Gastrocnemius medialis (tissue), 4 donors: ENCODE results near the gene GNB1L. TPM values are rescaled to one million over a fixed set of nuclear protein-coding genes. Genes with fewer than 3 reads are reported as not detected.

Experiments used
- ATAC-seq, 2 donors: fragments of 150-250 bp; one replicate each; pipeline ENCODE4 v1.9.1; 2016
- DNase-seq, 2 donors: peaks; one replicate each; pipeline ENCODE4 v3.0.0-alpha.2; 2019
- H3K27ac ChIP-seq, 4 donors: fragments of 200-600 bp; sonication (generic); 1 replicate in 1 of 4; 2 replicates in 3 of 4; pipeline ENCODE4 v1.5.1; 2016 to 2018; ENCODE audit warnings: mild to moderate bottlenecking in 2 of 4, moderate library complexity in 1 of 4
- H3K27me3 ChIP-seq, 3 donors: fragments of 200-600 bp; sonication (generic) in 2 of 3; 1 replicate in 1 of 3; 2 replicates in 2 of 3; pipeline versions ENCODE4 v1.5.1 to v1.6.0; 2016 to 2019; ENCODE audit warnings: mild to moderate bottlenecking in 1 of 3, moderate library complexity in 1 of 3
- H3K36me3 ChIP-seq, 2 donors: fragments of 200-600 bp; sonication (generic) in 1 of 2; one replicate each; pipeline ENCODE4 v1.5.1; 2017 to 2018
- H3K4me1 ChIP-seq, 2 donors: fragments of 200-600 bp; sonication (generic) in 1 of 2; one replicate each; pipeline ENCODE4 v1.5.1; 2016 to 2017; ENCODE audit warnings: mild to moderate bottlenecking in 2 of 2
- H3K4me3 ChIP-seq, 4 donors: fragments of 200-600 bp; sonication (generic) in 3 of 4; 1 replicate in 1 of 4; 2 replicates in 3 of 4; pipeline ENCODE4 v1.5.1; 2016 to 2019; ENCODE audit warnings: mild to moderate bottlenecking in 2 of 4
- H3K9me3 ChIP-seq, 3 donors: fragments of 200-600 bp; sonication (generic) in 2 of 3; 1 replicate in 1 of 3; 2 replicates in 2 of 3; pipeline ENCODE4 v1.5.1; 2016 to 2019
- CTCF ChIP-seq, 5 experiments: fragments of 450-650 bp in 3 of 5; fragments of 200-600 bp in 2 of 5; sonication (generic) in 2 of 5; IDR thresholded peaks in 4 of 5; conservative IDR thresholded peaks in 1 of 5; 1 replicate in 4 of 5; 2 replicates in 1 of 5; pipeline ENCODE4 v1.5.1; 2016 to 2019; ENCODE audit warnings: antibody characterized with exemption in 5 of 5, mild to moderate bottlenecking in 3 of 5, moderate library complexity in 3 of 5
- POLR2A ChIP-seq, 2 donors: fragments of 450-650 bp; IDR thresholded peaks; one replicate each; pipeline ENCODE4 v1.6.1; 2017; ENCODE audit warnings: antibody characterized with exemption in 2 of 2, mild to moderate bottlenecking in 2 of 2, moderate library complexity in 2 of 2
- in situ Hi-C, 4 donors: fragments of 200-750 bp; cut with MboI; loops; one replicate each; pipeline versions ENCODE4 v1.15.0 to v1.8.0; 2017; ENCODE audit warnings: low sequenced_read_pairs in 4 of 4
- intact Hi-C: fragments of 100-400 bp; cut with DNase I; formaldehyde crosslinking; loops from one replicate; pipeline ENCODE4 v1.15.1; 2023; ENCODE audit warnings: low total_unique reads
- total RNA-seq, 4 donors: library from RNA; depleted of rRNA; stranded (reverse); fragments of >200 nt; gene quantifications; one replicate each; pipeline versions ENCODE4 v1.1.0 to v1.2.3, GENCODE V29; 2016

The GNB1L gene
- total RNA-seq, 4 donors from 2014 or later, result 4.4 to 9.6 (median 6.7) TPM

- Histone ChIP-seq H3K27ac (no peak overlapping the region), H3K36me3 (no peaks in the 10 kb centered on the region), H3K27me3 (no peaks in the 10 kb centered on the region), H3K4me3 (no peak overlapping the region), H3K9me3 (no peaks in the 10 kb centered on the region), H3K4me1 (peaks cover 6 to 7% of the 10 kb centered on the region in 2 donors)
- in situ Hi-C loops, result no loop called here
- no peak for DNase-seq
- no peak for ATAC-seq
- TF ChIP-seq CTCF (IDR thresholded peaks at IDR 0.05 in 4 of 5, conservative IDR thresholded peaks at IDR 0.05 in 1 of 5), result no peak
- TF ChIP-seq POLR2A (IDR thresholded peaks at IDR 0.05), result no peak
- intact Hi-C loops, result no loop called here
These were observed 33.0 kb downstream of the GNB1L start for GRCh38 chr22:19821523-19822300.

- no peak for TF ChIP-seq CTCF (IDR thresholded peaks at IDR 0.05 in 4 of 5, conservative IDR thresholded peaks at IDR 0.05 in 1 of 5)
- TF ChIP-seq POLR2A (IDR thresholded peaks at IDR 0.05), result no peak
- no peak for DNase-seq
- intact Hi-C loops, result no loop called here
- no peaks in the 10 kb centered on the region for H3K27me3 ChIP-seq
- no peak overlapping the region for H3K4me3 ChIP-seq
- no peak for ATAC-seq
- no peaks in the 10 kb centered on the region for H3K9me3 ChIP-seq
- no peaks in the 10 kb centered on the region for H3K36me3 ChIP-seq
- in situ Hi-C loops, result no loop called here
- no peak overlapping the region for H3K27ac ChIP-seq
- H3K4me1 ChIP-seq, result peaks cover 2 to 4% of the 10 kb centered on the region in 2 donors
These were observed 33.7 kb downstream of the GNB1L start for GRCh38 chr22:19820880-19821522.

GRCh38 chr22:19819911-19820879 is 34.5 kb downstream of the GNB1L start:
- no peaks in the 10 kb centered on the region for H3K27me3 ChIP-seq
- H3K4me3 ChIP-seq, result no peak overlapping the region
- H3K36me3 ChIP-seq, result no peaks in the 10 kb centered on the region
- no peaks in the 10 kb centered on the region for H3K9me3 ChIP-seq
- no peaks in the 10 kb centered on the region for H3K4me1 ChIP-seq
- intact Hi-C loops (no loop called here), in situ Hi-C loops (no loop called here)
- DNase-seq (no peak), ATAC-seq (no peak)
- H3K27ac ChIP-seq, result no peak overlapping the region
- no peak for TF ChIP-seq CTCF (IDR thresholded peaks at IDR 0.05 in 4 of 5, conservative IDR thresholded peaks at IDR 0.05 in 1 of 5)
- TF ChIP-seq POLR2A (IDR thresholded peaks at IDR 0.05), result no peak

- Histone ChIP-seq H3K4me3 (no peak overlapping the region), H3K4me1 (no peaks in the 10 kb centered on the region), H3K9me3 (no peaks in the 10 kb centered on the region), H3K27me3 (no peaks in the 10 kb centered on the region), H3K36me3 (no peaks in the 10 kb centered on the region), H3K27ac (no peak overlapping the region)
- ATAC-seq (no peak), DNase-seq (no peak)
- TF ChIP-seq POLR2A (IDR thresholded peaks at IDR 0.05) (no peak), CTCF (IDR thresholded peaks at IDR 0.05 in 4 of 5, conservative IDR thresholded peaks at IDR 0.05 in 1 of 5) (no peak)
- in situ Hi-C loops (no loop called here), intact Hi-C loops (no loop called here)
These were observed 35.3 kb downstream of the GNB1L start for GRCh38 chr22:19819208-19819910.
